Measurements from ENCODE around the gene SLC9A3.

SLC9A3 gene

GRCh38 chr5:470961-471749 is 53.1 kb downstream of the SLC9A3 start:
- ChIA-PET POLR2A (interaction anchor here (0.8 to 3.8 kb wide), 10 partner anchors 10 to 173 kb away, joined by 3 to 17 read pairs (median 4); no protein-coding TSS in a partner anchor), CTCF (interaction anchor here (1.1 kb wide), 1 partner anchor 25 kb away, joined by 8 read pairs; no protein-coding TSS in a partner anchor)
- no peak for DNase-seq (ENCODE audit: extremely low spot score)

GRCh38 chr5:469752-470483 is 54.3 kb downstream of the SLC9A3 start:
- ChIA-PET POLR2A (interaction anchor here (1.7 kb wide), 1 partner anchor 24 kb away, joined by 4 read pairs; no protein-coding TSS in a partner anchor), CTCF (interaction anchor here (1.3 kb wide), 1 partner anchor 23 kb away, joined by 5 read pairs; no protein-coding TSS in a partner anchor)

More at GRCh38 chr5:470961-471749, 53.1 kb downstream of the SLC9A3 start:
- no peak for TF ChIP-seq SP1 (IDR thresholded peaks at IDR 0.05)
- TF ChIP-seq SUZ12 (IDR thresholded peaks at IDR 0.05): no peak
- TF ChIP-seq CTBP1 (IDR thresholded peaks at IDR 0.05; ENCODE audit: borderline replicate concordance): no peak
- no peak for TF ChIP-seq ELF4 (IDR thresholded peaks at IDR 0.05)
- TF ChIP-seq BHLHE40 (IDR thresholded peaks at IDR 0.05; ENCODE audit: borderline replicate concordance): no peak
- TF ChIP-seq NFRKB (IDR thresholded peaks at IDR 0.05): no peak
- TF ChIP-seq FOXM1 (IDR thresholded peaks at IDR 0.05; ENCODE audit: borderline replicate concordance): no peak
- no peak for TF ChIP-seq HDGF (IDR thresholded peaks at IDR 0.05; ENCODE audit: borderline replicate concordance)
- TF ChIP-seq ZNF384 (IDR thresholded peaks at IDR 0.05): no peak
- no peak for TF ChIP-seq TARDBP (IDR thresholded peaks at IDR 0.05)
- no peak for TF ChIP-seq FOXA1 (IDR thresholded peaks at IDR 0.05)
- TF ChIP-seq, protein P1, sequence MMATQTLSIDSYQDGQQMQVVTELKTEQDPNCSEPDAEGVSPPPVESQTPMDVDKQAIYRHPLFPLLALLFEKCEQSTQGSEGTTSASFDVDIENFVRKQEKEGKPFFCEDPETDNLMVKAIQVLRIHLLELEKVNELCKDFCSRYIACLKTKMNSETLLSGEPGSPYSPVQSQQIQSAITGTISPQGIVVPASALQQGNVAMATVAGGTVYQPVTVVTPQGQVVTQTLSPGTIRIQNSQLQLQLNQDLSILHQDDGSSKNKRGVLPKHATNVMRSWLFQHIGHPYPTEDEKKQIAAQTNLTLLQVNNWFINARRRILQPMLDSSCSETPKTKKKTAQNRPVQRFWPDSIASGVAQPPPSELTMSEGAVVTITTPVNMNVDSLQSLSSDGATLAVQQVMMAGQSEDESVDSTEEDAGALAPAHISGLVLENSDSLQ (IDR thresholded peaks at IDR 0.05): no peak
- no peak for TF ChIP-seq FOXK2 (IDR thresholded peaks at IDR 0.05)
- TF ChIP-seq ARNT (IDR thresholded peaks at IDR 0.05): no peak
- no peak for TF ChIP-seq LEF1 (IDR thresholded peaks at IDR 0.05; ENCODE audit: borderline replicate concordance)
- no peak for TF ChIP-seq L3MBTL2 (conservative IDR thresholded peaks at IDR 0.05)

GRCh38 chr5:468401-468800 is 55.8 kb downstream of the SLC9A3 start:
- CTCF ChIA-PET: no interaction called here
- POLR2A ChIA-PET: no interaction called here
- TF ChIP-seq SP1 (IDR thresholded peaks at IDR 0.05): no peak
- no peak for TF ChIP-seq NFRKB (IDR thresholded peaks at IDR 0.05)
- no peak for TF ChIP-seq L3MBTL2 (conservative IDR thresholded peaks at IDR 0.05)
- TF ChIP-seq FOXM1 (IDR thresholded peaks at IDR 0.05; ENCODE audit: borderline replicate concordance): no peak
- no peak for TF ChIP-seq HDGF (IDR thresholded peaks at IDR 0.05; ENCODE audit: borderline replicate concordance)
- TF ChIP-seq SUZ12 (IDR thresholded peaks at IDR 0.05): no peak
- TF ChIP-seq FOXK2 (IDR thresholded peaks at IDR 0.05): no peak
- TF ChIP-seq FOXA1 (IDR thresholded peaks at IDR 0.05): no peak
- TF ChIP-seq CTBP1 (IDR thresholded peaks at IDR 0.05; ENCODE audit: borderline replicate concordance): no peak
- TF ChIP-seq ZNF384 (IDR thresholded peaks at IDR 0.05): no peak
- no peak for TF ChIP-seq TARDBP (IDR thresholded peaks at IDR 0.05)
- TF ChIP-seq, protein P1 (IDR thresholded peaks at IDR 0.05): no peak
- no peak for TF ChIP-seq ELF4 (IDR thresholded peaks at IDR 0.05)
- TF ChIP-seq BHLHE40 (IDR thresholded peaks at IDR 0.05; ENCODE audit: borderline replicate concordance): no peak
- DNase-seq (ENCODE audit: extremely low spot score): no peak

More at GRCh38 chr5:469752-470483, 54.3 kb downstream of the SLC9A3 start:
- TF ChIP-seq, protein P1 (IDR thresholded peaks at IDR 0.05): no peak
- no peak for TF ChIP-seq ARNT (IDR thresholded peaks at IDR 0.05)
- no peak for TF ChIP-seq SUZ12 (IDR thresholded peaks at IDR 0.05)
- TF ChIP-seq HDGF (IDR thresholded peaks at IDR 0.05; ENCODE audit: borderline replicate concordance): no peak
- no peak for TF ChIP-seq FOXK2 (IDR thresholded peaks at IDR 0.05)
- TF ChIP-seq L3MBTL2 (conservative IDR thresholded peaks at IDR 0.05): no peak
- TF ChIP-seq LEF1 (IDR thresholded peaks at IDR 0.05; ENCODE audit: borderline replicate concordance): no peak
- no peak for TF ChIP-seq NFRKB (IDR thresholded peaks at IDR 0.05)
- TF ChIP-seq BHLHE40 (IDR thresholded peaks at IDR 0.05; ENCODE audit: borderline replicate concordance): no peak
- no peak for TF ChIP-seq ELF4 (IDR thresholded peaks at IDR 0.05)
- no peak for TF ChIP-seq SP1 (IDR thresholded peaks at IDR 0.05)
- no peak for TF ChIP-seq FOXA1 (IDR thresholded peaks at IDR 0.05)
- TF ChIP-seq ZNF384 (IDR thresholded peaks at IDR 0.05): no peak
- no peak for TF ChIP-seq FOXM1 (IDR thresholded peaks at IDR 0.05; ENCODE audit: borderline replicate concordance)
- TF ChIP-seq TARDBP (IDR thresholded peaks at IDR 0.05): no peak
- no peak for TF ChIP-seq CTBP1 (IDR thresholded peaks at IDR 0.05; ENCODE audit: borderline replicate concordance)
- no peak for DNase-seq (ENCODE audit: extremely low spot score)

DNA sequence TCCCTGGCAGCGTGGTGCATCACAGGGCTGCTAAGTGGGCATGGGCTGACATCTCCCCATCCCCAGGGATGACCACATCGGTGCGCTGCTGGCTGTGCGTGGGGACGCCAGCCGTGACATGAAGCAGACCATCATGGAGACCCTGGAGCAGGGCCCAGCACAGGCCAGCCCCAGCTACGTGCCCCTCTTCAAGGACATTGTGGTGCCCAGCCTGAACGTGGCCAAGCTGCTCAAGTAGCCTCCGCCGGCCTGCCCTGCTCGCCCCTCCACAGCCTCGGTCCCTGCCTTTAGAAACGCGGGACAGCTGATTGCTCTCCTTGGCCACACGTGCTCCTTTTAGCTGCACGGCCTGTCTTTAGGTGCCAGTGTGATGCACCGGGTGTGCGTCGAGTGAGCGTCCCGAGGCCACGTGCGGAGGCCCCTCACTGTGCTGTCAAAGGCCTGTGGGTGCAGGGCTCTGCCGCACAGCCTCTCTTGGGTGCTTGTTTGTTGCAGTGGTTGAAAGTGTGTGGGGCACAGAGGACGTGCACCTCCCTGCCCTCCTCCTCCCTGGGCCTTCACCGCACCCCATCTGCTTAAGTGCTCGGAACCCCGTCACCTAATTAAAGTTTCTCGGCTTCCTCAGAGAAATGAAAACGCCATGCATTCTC is 57.5 kb downstream of the SLC9A3 start:
- ChIA-PET POLR2A (no interaction called here), CTCF (no interaction called here)
- no peak for DNase-seq (ENCODE audit: extremely low spot score)
- TF ChIP-seq BHLHE40 (IDR thresholded peaks at IDR 0.05; ENCODE audit: borderline replicate concordance): no peak
- TF ChIP-seq ZNF384 (IDR thresholded peaks at IDR 0.05): no peak
- no peak for TF ChIP-seq TARDBP (IDR thresholded peaks at IDR 0.05)
- no peak for TF ChIP-seq LEF1 (IDR thresholded peaks at IDR 0.05; ENCODE audit: borderline replicate concordance)
- TF ChIP-seq ELF4 (IDR thresholded peaks at IDR 0.05): no peak
- no peak for TF ChIP-seq ARNT (IDR thresholded peaks at IDR 0.05)
- TF ChIP-seq FOXM1 (IDR thresholded peaks at IDR 0.05; ENCODE audit: borderline replicate concordance): no peak
- TF ChIP-seq FOXK2 (IDR thresholded peaks at IDR 0.05): no peak
- TF ChIP-seq NFRKB (IDR thresholded peaks at IDR 0.05): no peak
- TF ChIP-seq CTBP1 (IDR thresholded peaks at IDR 0.05; ENCODE audit: borderline replicate concordance): no peak
- TF ChIP-seq FOXA1 (IDR thresholded peaks at IDR 0.05): no peak
- TF ChIP-seq, protein P1 (IDR thresholded peaks at IDR 0.05): no peak
- no peak for TF ChIP-seq L3MBTL2 (conservative IDR thresholded peaks at IDR 0.05)
- TF ChIP-seq SUZ12 (IDR thresholded peaks at IDR 0.05): no peak
- TF ChIP-seq SP1 (IDR thresholded peaks at IDR 0.05): no peak
- no peak for TF ChIP-seq HDGF (IDR thresholded peaks at IDR 0.05; ENCODE audit: borderline replicate concordance)
